ENCODE measurements around the gene RBM28.

RBM28 gene

GRCh38 chr7:128376077-128376476 is 32.4 kb upstream of the RBM28 start:
- DNase-seq, result no peak
- Histone ChIP-seq H3K36me3 (replicated peaks) (no peaks in the 10 kb centered on the region), H3K27ac (no peak overlapping the region), H3K27me3 (replicated peaks) (peaks cover 5% of the 10 kb centered on the region), H3K4me3 (ENCODE audit: low read depth, low read length) (no peak overlapping the region)
- TF ChIP-seq CTCF (IDR thresholded peaks at IDR 0.05; ENCODE audit: low read depth, low read length, missing control alignments), result no peak
- in situ Hi-C loops (cut with HindIII; ENCODE audit: low pct_ligation_motif_present, low sequenced_read_pairs), result no loop called here

GRCh38 chr7:128374041-128374440 is 30.3 kb upstream of the RBM28 start:
- peaks cover 5% of the 10 kb centered on the region for H3K27me3 ChIP-seq (replicated peaks)
- no peak for DNase-seq
- no peaks in the 10 kb centered on the region for H3K36me3 ChIP-seq (replicated peaks)
- no peak overlapping the region for H3K4me3 ChIP-seq (ENCODE audit: low read depth, low read length)
- no peak overlapping the region for H3K27ac ChIP-seq
- TF ChIP-seq CTCF (IDR thresholded peaks at IDR 0.05; ENCODE audit: low read depth, low read length, missing control alignments), result no peak
- in situ Hi-C loops (cut with HindIII; ENCODE audit: low pct_ligation_motif_present, low sequenced_read_pairs), result no loop called here

- H3K27me3 ChIP-seq (replicated peaks), result peaks cover 5% of the 10 kb centered on the region
- H3K36me3 ChIP-seq (replicated peaks), result no peaks in the 10 kb centered on the region
- in situ Hi-C loops (cut with HindIII; ENCODE audit: low pct_ligation_motif_present, low sequenced_read_pairs), result no loop called here
- TF ChIP-seq CTCF (IDR thresholded peaks at IDR 0.05; ENCODE audit: low read depth, low read length, missing control alignments), result no peak
- no peak overlapping the region for H3K4me3 ChIP-seq (ENCODE audit: low read depth, low read length)
- no peak for DNase-seq
- no peak overlapping the region for H3K27ac ChIP-seq
These were observed 29.9 kb upstream of the RBM28 start for GRCh38 chr7:128373606-128374005.

GRCh38 chr7:128370491-128370890 is 26.8 kb upstream of the RBM28 start:
- Histone ChIP-seq H3K27me3 (replicated peaks) (peaks cover 18% of the 10 kb centered on the region), H3K36me3 (replicated peaks) (no peaks in the 10 kb centered on the region), H3K4me3 (ENCODE audit: low read depth, low read length) (no peak overlapping the region), H3K27ac (no peak overlapping the region)
- in situ Hi-C loops (cut with HindIII; ENCODE audit: low pct_ligation_motif_present, low sequenced_read_pairs), result no loop called here
- DNase-seq, result no peak
- no peak for TF ChIP-seq CTCF (IDR thresholded peaks at IDR 0.05; ENCODE audit: low read depth, low read length, missing control alignments)

- peaks cover 42% of the 10 kb centered on the region for H3K27me3 ChIP-seq (replicated peaks)
- H3K27ac ChIP-seq, result no peak overlapping the region
- TF ChIP-seq CTCF (IDR thresholded peaks at IDR 0.05; ENCODE audit: low read depth, low read length, missing control alignments), result no peak
- in situ Hi-C loops (cut with HindIII; ENCODE audit: low pct_ligation_motif_present, low sequenced_read_pairs), result no loop called here
- no peak for DNase-seq
- H3K4me3 ChIP-seq (ENCODE audit: low read depth, low read length), result no peak overlapping the region
- no peaks in the 10 kb centered on the region for H3K36me3 ChIP-seq (replicated peaks)
These were observed 23.3 kb upstream of the RBM28 start for GRCh38 chr7:128366986-128367385.

GRCh38 chr7:128366300-128366699 is 22.6 kb upstream of the RBM28 start:
- in situ Hi-C loops (cut with HindIII; ENCODE audit: low pct_ligation_motif_present, low sequenced_read_pairs), result no loop called here
- peaks cover 48% of the 10 kb centered on the region for H3K27me3 ChIP-seq (replicated peaks)

More at GRCh38 chr7:128366300-128366699, 22.6 kb upstream of the RBM28 start:
- Histone ChIP-seq H3K36me3 (replicated peaks) (no peaks in the 10 kb centered on the region), H3K4me3 (ENCODE audit: low read depth, low read length) (no peak overlapping the region), H3K27ac (no peak overlapping the region)
- DNase-seq, result no peak
- no peak for TF ChIP-seq CTCF (IDR thresholded peaks at IDR 0.05; ENCODE audit: low read depth, low read length, missing control alignments)
